OCI-LY7 (cell line): ENCODE data around the gene C1orf21. TPM values are rescaled to one million over a fixed set of nuclear protein-coding genes. Genes with fewer than 3 reads are reported as not detected.
"Not testable (repeated sequence)": the region's sequence is repeated elsewhere in the genome, so short reads cannot be mapped to it uniquely, and the experiment has no call there.

Source experiments
- Bru-seq: library from RNA; stranded (reverse); fragments of 400-500 nt; gene quantifications from one replicate; lab custom pipeline; 2021; lab: Mats Ljungman, UMichigan
- BruChase-seq, 2 experiments: library from RNA; stranded (reverse); fragments of 400-500 nt; gene quantifications; one replicate each; lab custom pipeline; 2021; lab: Mats Ljungman, UMichigan
- BruUV-seq: library from RNA; stranded (reverse); fragments of 400-500 nt; replicated peaks from 2 replicates; lab custom pipeline; 2021; lab: Mats Ljungman, UMichigan
- CTCF ChIA-PET: fragments of 300-600 bp; sonication (Branson Sonifier 250); formaldehyde crosslinking; loops from one replicate; lab custom pipeline; 2022; ENCODE audit warnings: antibody characterized with exemption; ENCODE audit not compliant: unreplicated experiment; lab: Charles Lee
- POLR2A ChIA-PET: fragments of 300-600 bp; sonication (Branson Sonifier 250); formaldehyde crosslinking; loops from one replicate; lab custom pipeline; 2022; ENCODE audit warnings: antibody characterized with exemption; lab: Charles Lee
- DNase-seq: peaks from one replicate; pipeline ENCODE4 v3.0.0-alpha.2; 2015; ENCODE audit warnings: low spot score
- H2AFZ ChIP-seq: fragments of 200-600 bp; sonication (generic), shearing (Covaris generic); 2 replicates; pipeline ENCODE4 v1.6.1; 2014; ENCODE audit warnings: mild to moderate bottlenecking, antibody characterized with exemption, low read length, moderate library complexity
- H3K27ac ChIP-seq: fragments of 200-600 bp; sonication (generic); 2 replicates; pipeline ENCODE4 v1.5.1; 2014; ENCODE audit warnings: mixed run types, low read depth, mild to moderate bottlenecking, moderate library complexity, low read length, inconsistent platforms; ENCODE audit not compliant: poor library complexity, severe bottlenecking
- H3K36me3 ChIP-seq: fragments of 200-600 bp; sonication (generic); 2 replicates; pipeline ENCODE4 v1.6.1; 2014; ENCODE audit warnings: mild to moderate bottlenecking, antibody characterized with exemption, low read length, moderate library complexity, mixed read lengths; ENCODE audit not compliant: insufficient read depth
- H3K4me1 ChIP-seq: fragments of 200-600 bp; sonication (generic); 2 replicates; pipeline ENCODE4 v1.5.1; 2014; ENCODE audit warnings: mild to moderate bottlenecking, low read length; ENCODE audit not compliant: insufficient read depth, poor library complexity, severe bottlenecking
- H3K4me2 ChIP-seq: fragments of 200-600 bp; sonication (generic); 2 replicates; pipeline ENCODE4 v1.6.1; 2014; ENCODE audit warnings: mild to moderate bottlenecking, low read length
- H3K4me3 ChIP-seq: fragments of 200-600 bp; sonication (generic); 2 replicates; pipeline ENCODE4 v1.5.1; 2014; ENCODE audit warnings: mild to moderate bottlenecking, low read depth, low read length; ENCODE audit not compliant: poor library complexity, severe bottlenecking
- H3K79me2 ChIP-seq: fragments of 200-600 bp; sonication (generic); 2 replicates; pipeline ENCODE4 v1.6.1; 2016; ENCODE audit warnings: low read depth, mild to moderate bottlenecking, low read length, moderate library complexity, mixed read lengths; ENCODE audit not compliant: insufficient read depth
- H3K9me2 ChIP-seq: fragments of 200-600 bp; sonication (generic); 2 replicates; pipeline ENCODE4 v1.6.1; 2016; ENCODE audit warnings: mild to moderate bottlenecking, low read length, mixed read lengths; ENCODE audit not compliant: insufficient read depth
- H3K9me3 ChIP-seq: fragments of 200-600 bp; sonication (generic); 2 replicates; pipeline ENCODE4 v1.6.1; 2014; ENCODE audit warnings: mild to moderate bottlenecking, mixed run types, low read length, mixed read lengths
- H4K20me1 ChIP-seq: fragments of 200-600 bp; sonication (generic); 2 replicates; pipeline ENCODE4 v1.6.1; 2014; ENCODE audit warnings: mild to moderate bottlenecking, antibody characterized with exemption, low read length, moderate library complexity, mixed read lengths; ENCODE audit not compliant: insufficient read depth
- CTCF ChIP-seq: fragments of 200-600 bp; sonication (generic); conservative IDR thresholded peaks from 2 replicates; pipeline ENCODE4 v1.5.1; 2014; ENCODE audit warnings: mild to moderate bottlenecking, antibody characterized with exemption, low read length, moderate library complexity, mixed read lengths
- EZH2phosphoT487 ChIP-seq: fragments of 200-600 bp; sonication (generic); IDR thresholded peaks from 2 replicates; pipeline ENCODE4 v1.6.1; 2018; ENCODE audit warnings: low read depth, borderline replicate concordance, mild to moderate bottlenecking, mixed run types, antibody characterized with exemption, low read length, moderate library complexity, mixed read lengths
- intact Hi-C: fragments of 100-400 bp; cut with micrococcal nuclease; formaldehyde crosslinking; loops from one replicate; pipeline ENCODE4 v1.10.0; 2022; ENCODE audit not compliant: unreplicated experiment
- long read RNA-seq: library from polyadenylated mRNA; stranded (forward); transcript quantifications from one replicate; pipeline ENCODE4 v2.0.0, GENCODE V29; 2022
- total RNA-seq, 2 experiments: library from RNA; depleted of rRNA in 1 of 2; stranded (reverse); fragments of >200 nt in 1 of 2; shearing (Covaris generic) in 1 of 2; gene quantifications; 2 replicates each; pipeline ENCODE4 v1.2.3, GENCODE V29; 2014 to 2022

Gene C1orf21
- total RNA-seq (2014; rRNA removed; shearing (Covaris generic)) (not detected in 2 replicates), total RNA-seq (2022) (not detected in 2 replicates), Bru-seq, nascent RNA (percentile 1 among the genes with signal in this experiment), BruChase-seq, experiment 1, labeled RNA remaining after a 6-hour chase (percentile 2 among the genes with signal in this experiment), BruChase-seq, experiment 2, labeled RNA remaining after a 2-hour chase (percentile 1 among the genes with signal in this experiment)
- long read RNA-seq: 0 reads

- Histone ChIP-seq H3K4me2 (peak within 1 kb of the TSS; percentile 29; the same call in 1 of the 2 replicates), H2AFZ (no peak within 1 kb of the TSS), H3K9me2 (no peaks in the 10 kb centered on the region), H3K27ac (no peak within 1 kb of the TSS), H3K79me2 (no peaks in the 10 kb centered on the region), H4K20me1 (no peaks in the 10 kb centered on the region), H3K9me3 (no peaks in the 10 kb centered on the region), H3K4me1 (no peaks in the 10 kb centered on the region), H3K36me3 (no peaks in the 10 kb centered on the region), H3K4me3 (no peak within 1 kb of the TSS)
- POLR2A ChIA-PET: interaction anchor here (0.7 kb wide), 1 partner anchor 1406 kb away, joined by 4 read pairs; no protein-coding TSS in a partner anchor
- TF ChIP-seq CTCF (no peak), EZH2phosphoT487 (no peak)
- BruUV-seq: no TSS peak
- intact Hi-C loops: no loop called here
- no peak for DNase-seq
- CTCF ChIA-PET: no interaction called here
These were observed at the start of gene C1orf21 for GRCh38 chr1:184386312-184387068. Gene C1orf21 (plus strand): TSS chr1:184387029. CDS start chr1:184477510, 90,481 bp downstream.

GRCh38 chr1:184337865-184338264 is 49.0 kb upstream of the C1orf21 start:
- CTCF ChIA-PET, DNase-seq, H4K20me1 ChIP-seq, H3K36me3 ChIP-seq, intact Hi-C loops, POLR2A ChIA-PET, H3K4me2 ChIP-seq, H3K79me2 ChIP-seq, H2AFZ ChIP-seq, H3K9me3 ChIP-seq, H3K9me2 ChIP-seq, H3K4me3 ChIP-seq, H3K4me1 ChIP-seq, H3K27ac ChIP-seq, BruUV-seq: not testable (repeated sequence)

DNA sequence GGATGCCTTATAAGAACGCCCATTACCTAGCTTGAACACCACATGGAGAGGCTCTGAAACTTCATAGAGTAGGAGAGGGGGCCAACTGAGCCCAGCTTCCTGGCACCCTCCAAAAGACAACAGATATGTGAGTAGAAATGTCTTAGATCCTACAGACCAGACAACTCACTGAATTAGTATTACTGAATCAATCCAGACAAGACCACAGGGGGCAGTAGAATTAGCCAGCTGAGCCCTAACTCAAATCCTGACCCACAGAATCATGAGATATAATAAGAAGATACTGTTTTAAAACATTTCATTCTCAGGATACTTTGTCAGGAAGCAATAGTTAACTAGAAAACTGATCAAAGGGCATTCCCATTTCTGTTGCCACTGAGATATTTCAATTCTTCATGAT is 45.8 kb upstream of the C1orf21 start:
- no peaks in the 10 kb centered on the region for H3K36me3 ChIP-seq
- H3K9me3 ChIP-seq: no peaks in the 10 kb centered on the region
- ChIA-PET POLR2A (no interaction called here), CTCF (no interaction called here)
- no peak for DNase-seq
- H3K27ac ChIP-seq: no peak overlapping the region
- intact Hi-C loops: no loop called here
- no peaks in the 10 kb centered on the region for H3K4me1 ChIP-seq
- no peak for TF ChIP-seq EZH2phosphoT487
- no peak; the same call in 1 of the 2 replicates for TF ChIP-seq CTCF
- H3K79me2 ChIP-seq: no peaks in the 10 kb centered on the region
- BruUV-seq: no TSS peak
- H3K4me3 ChIP-seq: no peak overlapping the region
- H3K4me2 ChIP-seq: no peak overlapping the region
- H2AFZ ChIP-seq: no peak overlapping the region
- H4K20me1 ChIP-seq: no peaks in the 10 kb centered on the region
- H3K9me2 ChIP-seq: no peaks in the 10 kb centered on the region
